Parietal lobe (tissue), 1 donor: Measurements from ENCODE around the gene COG2. TPM values are rescaled to one million over a fixed set of nuclear protein-coding genes. Genes with fewer than 3 reads are reported as not detected.

Experiments
- total RNA-seq: library from RNA; depleted of rRNA; stranded (reverse); fragments of >200 nt; gene quantifications from one replicate; pipeline ENCODE4 v1.2.3, GENCODE V29; 2014

COG2 gene
- total RNA-seq = 29.4 TPM

GRCh38 chr1:230642263-230642959, at the start of gene COG2:
Gene COG2, plus strand, starts transcription at chr1:230642481. Its CDS starts 126 bp downstream, at chr1:230642607.

GRCh38 chr1:230713915-230714764, 71.9 kb downstream of the COG2 start, which contains the start of gene AGT:
Gene AGT, minus strand, starts transcription at chr1:230714122. Its CDS starts 3,299 bp downstream, at chr1:230710823.

Other genes with a start within 250 kb of the COG2 start
- 23.5 TPM for gene PGBD5, start 216.1 kb upstream of the COG2 start, total RNA-seq
- gene AGT, start 71.6 kb downstream of the COG2 start, total RNA-seq = 5.3 TPM
- not detected for gene CAPN9, start 104.9 kb downstream of the COG2 start, total RNA-seq
- gene C1orf198, start 226.0 kb downstream of the COG2 start, total RNA-seq = 23.8 TPM